HG03025 (cell line): ENCODE data around the gene SRBD1.
A peak's percentile ranks its signal among the peaks of the same experiment; 100 is the strongest.

Experiments used
- ATAC-seq: cut with Tn5 transposase; IDR thresholded peaks from one replicate; pipeline ENCODE4 v1.9.1; 2021; ENCODE audit warnings: mild to moderate bottlenecking, moderate library complexity; ENCODE audit not compliant: unreplicated experiment, low FRiP score

SRBD1 gene

DNA sequence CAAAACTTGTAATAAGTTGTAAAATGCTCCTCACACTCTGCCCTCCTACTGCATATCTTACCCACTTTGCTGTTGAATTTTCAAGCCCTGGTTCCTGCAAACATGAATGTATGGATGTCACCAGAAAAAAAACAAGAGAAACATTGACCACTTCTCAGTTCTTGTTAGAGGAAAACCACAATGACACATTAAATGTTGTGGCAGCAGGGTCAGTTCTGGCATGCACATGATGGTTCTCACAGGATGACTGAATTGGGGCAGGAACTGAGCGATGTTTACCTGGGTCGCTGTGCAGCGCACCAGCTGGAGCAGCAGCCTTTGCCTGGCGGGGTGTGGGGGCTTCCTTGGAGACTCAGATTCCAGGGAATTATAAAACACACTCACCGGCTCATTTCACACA lies 26.4 kb upstream of the SRBD1 start:
- ATAC-seq: no peak

DNA sequence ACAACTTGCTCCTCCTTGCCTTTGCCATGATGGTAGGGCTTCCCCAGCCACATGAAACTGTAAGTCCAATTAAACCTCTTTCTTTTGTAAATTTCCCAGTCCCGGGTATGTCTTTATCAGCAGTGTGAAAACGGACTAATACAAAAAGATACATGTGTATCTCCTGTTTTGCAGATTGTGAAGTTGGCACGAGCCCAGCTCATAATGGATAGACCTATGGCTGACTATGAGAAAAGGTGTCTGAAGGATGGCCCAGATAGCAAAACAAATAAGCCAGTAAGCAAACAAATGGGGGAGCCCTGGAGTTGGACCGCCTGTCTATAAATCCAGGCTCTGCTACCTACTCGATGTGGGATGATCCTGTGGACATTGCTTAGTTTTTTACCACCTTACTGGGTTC lies 24.9 kb upstream of the SRBD1 start:
- ATAC-seq: no peak

DNA sequence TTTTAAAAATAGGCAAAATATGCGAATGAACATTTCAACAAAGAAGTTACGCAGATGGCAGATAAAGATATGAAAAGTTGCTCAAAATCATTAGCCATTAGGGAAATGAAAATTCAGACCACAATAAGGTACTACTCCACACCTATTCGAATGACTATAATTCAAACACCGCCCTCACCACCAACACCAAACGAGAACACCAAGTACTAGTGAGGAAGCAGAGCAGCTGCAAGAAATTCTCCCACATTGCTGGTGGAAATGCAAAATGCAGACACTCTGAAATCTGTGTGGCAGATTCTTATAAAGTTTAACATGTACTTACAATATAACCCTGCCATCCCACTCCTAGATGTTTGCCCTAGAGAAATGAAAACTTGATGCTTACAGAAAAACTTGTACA lies 23.2 kb upstream of the SRBD1 start:
- ATAC-seq: no peak

DNA sequence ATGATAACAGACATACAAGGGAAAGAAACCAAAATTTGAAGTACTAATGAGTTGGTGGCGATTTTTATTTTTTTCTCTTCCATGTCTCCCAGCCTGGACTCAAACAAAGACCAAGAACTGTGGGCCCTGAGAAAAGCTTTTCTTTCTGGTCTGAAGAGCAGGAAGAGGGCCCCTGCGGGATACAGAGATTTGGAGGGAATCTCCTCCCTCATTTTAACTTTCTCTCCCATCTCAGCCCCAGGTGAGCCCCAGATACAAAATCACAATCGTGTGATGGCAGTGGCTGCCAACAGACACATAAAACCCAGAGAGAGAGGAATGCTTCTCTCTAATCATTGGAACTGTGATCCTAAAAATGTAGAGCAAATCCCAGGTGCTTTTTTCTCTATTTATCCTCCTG lies 20.9 kb upstream of the SRBD1 start:
- no peak for ATAC-seq

DNA sequence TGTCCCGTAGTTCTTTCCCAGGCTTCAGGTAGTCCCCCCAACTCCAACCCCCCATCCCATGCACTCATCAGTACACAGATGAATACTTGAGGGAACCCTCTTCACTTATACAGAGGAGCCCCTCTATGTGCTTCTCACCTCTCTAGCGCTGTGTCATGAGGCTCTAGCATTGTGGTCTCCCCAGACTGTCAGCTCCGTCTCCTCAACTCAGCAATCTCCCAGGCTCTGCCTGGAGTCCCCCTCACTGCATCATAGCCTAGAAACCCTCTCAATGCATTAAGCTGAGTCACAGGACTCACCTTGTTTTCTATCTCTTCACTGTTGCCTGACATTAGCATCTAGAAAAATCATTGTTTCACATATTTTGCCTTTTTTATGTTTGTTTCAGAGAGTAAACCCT lies 20.3 kb upstream of the SRBD1 start:
- ATAC-seq: no peak

DNA sequence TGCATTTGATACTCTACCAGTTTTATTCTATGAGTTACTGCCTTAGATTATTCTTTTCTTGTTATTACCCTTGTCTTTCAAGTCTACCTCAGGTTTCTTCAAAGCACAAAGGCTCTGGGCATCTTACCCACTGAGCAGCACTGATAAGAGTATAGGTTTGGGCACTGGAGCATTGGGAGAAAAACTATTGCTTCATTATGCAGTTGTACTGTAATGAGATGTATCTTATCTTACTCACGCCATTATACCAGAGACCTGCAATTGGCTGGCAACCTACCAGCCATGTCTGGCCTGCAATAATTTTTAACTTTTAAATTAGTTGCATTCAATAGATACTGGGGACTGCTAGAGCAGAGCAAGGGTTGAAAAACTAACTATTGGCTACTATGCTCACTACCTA lies 18.9 kb upstream of the SRBD1 start:
- no peak for ATAC-seq

DNA sequence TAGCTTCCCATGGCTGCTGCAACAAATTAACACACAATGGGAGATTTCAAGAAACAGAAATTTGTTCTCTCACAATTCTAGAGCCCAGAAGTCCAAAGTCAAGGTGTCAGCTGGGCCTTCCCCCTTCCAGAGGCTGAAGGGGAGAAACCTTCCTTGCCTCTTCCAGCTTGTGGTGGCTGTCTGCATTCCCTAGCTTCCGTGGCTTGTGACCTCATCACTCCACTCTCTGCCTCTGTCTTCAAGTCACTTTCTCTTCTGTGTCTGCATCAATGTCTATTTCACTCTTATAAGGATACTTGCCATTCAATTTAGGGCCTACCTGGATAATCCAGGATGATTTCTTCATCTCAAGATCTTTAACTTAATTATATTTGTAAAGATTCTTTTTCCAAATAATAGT lies 16.8 kb upstream of the SRBD1 start:
- ATAC-seq: no peak

DNA sequence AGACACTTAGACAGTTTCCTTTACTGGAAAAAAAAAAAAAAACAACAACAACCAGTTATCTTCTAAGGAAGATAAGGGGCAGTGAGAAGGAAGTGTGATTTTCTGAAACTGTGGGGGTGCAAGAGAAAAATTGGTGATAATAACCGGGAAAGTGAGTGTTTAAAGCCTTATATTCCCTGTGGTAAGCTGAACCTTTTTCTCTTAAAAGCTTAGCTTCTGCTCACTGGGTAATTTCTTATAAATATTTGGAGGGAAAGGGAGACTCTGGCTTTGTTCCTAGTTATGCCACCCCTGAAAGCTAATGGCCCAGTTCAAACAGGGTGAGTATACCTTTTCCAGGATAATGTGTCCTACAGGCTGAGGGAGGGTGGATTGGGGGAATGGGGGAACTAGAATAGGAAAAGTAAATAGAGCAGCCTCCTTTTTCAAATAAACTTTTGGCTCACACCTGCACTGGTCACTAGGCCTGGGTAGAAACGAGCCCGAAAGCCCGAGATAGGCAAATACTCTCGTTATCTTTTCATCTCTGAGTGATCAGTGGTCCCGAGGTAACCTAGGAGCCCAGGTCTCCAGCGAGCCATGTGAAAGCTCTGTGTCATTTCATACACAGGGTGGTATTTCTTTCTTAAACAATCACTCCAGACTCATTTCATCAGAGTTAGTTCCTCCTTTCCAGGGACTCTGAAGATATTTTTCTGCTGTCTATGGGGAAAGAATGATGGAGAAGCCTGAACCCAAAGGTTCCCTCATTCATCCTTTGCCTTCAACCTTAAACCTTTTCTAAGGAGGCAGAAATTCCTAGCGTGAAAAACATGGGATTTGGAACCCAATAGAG lies 15.5 kb upstream of the SRBD1 start:
- no peak for ATAC-seq

DNA sequence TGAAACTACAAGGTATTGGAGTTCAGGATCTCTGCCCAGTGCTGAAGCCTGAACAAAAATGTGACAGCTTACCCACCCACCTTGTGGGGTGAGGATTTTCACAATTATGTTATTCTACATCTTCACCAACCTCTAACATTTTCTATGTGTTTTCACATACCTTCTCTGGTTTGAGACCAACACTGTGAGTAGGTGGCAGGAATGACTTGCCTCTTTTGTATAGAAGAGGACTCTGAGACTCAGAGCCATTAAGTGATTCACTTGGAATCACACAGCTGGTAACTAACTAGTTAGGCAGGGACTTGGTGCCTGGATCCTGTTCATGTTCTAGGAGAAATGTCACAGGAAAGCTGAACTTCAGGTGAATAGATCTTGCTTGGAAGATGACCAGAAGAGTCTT lies 14.8 kb upstream of the SRBD1 start:
- ATAC-seq: no peak

DNA sequence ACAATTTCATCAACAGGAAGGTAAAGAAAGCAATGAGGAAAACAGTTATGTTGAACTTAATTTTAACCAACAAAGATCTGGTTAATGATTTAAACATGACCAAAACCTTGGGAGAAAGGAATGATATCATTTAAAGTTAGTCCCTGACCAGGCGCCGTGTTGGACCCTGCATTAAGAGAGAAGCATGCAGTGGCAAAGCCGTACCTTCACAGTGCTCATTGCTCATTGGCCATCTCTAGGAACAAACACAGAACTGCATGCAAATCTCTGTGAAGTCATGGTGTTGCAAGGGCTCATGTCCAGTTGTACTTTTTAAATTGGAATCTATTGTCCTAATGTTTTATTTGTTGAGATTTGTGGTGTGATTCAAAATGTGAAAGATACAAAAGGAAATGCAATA lies 12.0 kb upstream of the SRBD1 start:
- ATAC-seq: no peak

DNA sequence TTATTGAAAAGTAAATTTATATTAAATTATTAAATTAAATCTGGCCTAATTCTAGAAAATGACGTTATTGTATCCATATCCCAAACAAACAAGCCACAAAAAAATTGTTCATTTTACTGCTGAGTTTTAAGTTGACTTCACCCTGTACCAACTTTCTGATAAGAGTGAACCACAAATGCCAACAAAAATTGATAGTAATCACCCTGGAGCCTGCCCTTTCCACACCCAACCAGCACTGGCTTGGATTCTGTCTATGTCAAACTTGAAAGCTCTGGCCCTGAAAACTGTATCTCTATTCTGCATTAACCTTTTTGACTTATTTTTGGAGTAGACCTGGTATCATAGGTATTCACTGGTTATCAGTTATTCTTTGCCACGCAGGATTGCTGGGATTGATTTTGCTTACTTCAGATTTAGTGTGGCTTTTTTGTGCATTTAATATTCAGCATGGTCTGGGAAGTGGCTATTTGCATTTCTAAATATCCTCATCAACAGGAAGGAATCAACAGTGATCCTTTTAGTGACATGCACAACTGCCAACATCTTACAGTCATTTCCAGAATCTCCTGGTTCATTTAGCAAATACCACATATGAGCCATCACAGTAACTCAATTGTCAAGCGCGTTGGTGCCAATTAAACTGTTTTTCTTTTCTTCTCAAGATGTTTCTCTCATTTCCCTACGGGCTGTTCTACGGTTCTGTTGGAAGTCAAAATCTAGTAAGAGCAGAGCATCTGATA lies 11.4 kb upstream of the SRBD1 start:
- ATAC-seq: no peak

DNA sequence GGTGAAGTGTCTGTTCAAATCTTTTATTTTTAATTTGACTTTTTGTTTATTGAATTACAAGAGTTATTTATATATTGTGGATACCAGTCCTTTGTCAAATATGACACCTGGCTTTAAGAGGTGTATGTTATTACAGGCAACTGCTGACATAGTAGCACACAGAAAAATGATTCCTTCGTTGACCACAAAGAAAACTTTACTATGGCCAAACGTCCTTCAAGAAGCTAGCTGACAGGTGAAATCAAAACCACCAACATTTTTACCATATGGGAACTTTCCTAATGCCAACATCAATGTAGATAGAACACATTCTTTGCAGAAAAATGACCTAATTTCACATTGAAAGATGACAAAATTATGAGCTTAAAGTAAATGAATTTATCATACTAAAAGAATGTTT lies 6.4 kb upstream of the SRBD1 start:
- ATAC-seq: no peak

DNA sequence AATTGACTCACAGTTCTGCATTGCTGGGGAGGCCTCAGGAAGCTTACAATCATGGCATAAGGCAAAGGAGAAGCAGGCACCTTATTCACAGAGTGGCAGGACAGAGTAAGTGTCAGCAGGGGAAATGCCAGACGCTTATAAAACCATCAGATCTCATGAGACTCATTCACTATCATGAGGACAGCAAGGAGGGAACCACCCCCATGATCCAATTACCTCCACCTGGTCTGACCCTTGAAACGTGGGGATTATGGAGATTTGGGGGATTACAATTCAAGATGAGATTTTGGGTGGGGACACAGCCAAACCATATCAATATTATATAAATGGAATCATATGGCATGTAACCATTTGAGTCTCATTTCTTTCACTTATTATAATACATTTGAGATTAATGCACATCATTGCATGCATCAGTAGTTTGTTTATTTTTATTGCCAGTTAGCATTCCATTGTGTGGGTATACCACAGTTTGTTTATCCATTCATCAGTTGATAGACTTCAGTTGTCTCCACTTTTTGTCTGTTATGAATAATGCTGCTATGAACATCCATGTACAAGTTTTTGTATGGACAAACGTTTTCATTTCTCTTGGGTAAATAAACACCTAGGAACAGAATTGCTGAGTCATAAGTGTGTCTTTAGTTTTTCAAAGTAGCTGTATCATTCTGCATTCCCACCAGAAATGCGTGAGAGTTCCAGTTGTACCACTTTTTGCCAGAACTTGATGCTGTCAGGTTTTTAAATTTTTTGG lies 5.8 kb upstream of the SRBD1 start:
- no peak for ATAC-seq

DNA sequence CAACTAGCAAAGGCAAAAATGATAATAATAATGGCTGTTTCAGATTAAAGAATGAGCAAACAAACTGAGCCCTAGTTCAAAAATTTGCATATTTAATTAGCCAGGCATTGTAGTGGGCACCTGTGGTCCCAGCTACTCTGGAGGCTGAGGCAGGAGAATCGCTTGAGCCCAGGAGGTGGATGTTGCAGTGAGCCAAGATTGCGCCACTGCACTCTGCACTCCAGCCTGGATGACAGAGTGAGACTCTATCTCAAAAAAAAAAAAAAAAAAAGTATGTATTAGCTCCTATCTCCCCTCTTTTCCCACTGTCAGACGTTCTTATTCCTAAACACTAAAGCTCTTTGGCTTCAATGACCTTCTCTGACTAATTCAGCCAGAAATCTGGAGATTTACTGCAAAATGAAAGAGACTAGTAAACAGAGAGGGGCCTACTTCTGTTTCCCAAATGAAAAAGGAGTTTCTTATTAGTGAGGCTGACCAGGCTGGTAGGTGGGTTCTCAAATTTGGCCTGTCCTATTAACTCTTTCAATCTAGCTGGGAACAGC lies 3.9 kb upstream of the SRBD1 start:
- ATAC-seq: no peak

DNA sequence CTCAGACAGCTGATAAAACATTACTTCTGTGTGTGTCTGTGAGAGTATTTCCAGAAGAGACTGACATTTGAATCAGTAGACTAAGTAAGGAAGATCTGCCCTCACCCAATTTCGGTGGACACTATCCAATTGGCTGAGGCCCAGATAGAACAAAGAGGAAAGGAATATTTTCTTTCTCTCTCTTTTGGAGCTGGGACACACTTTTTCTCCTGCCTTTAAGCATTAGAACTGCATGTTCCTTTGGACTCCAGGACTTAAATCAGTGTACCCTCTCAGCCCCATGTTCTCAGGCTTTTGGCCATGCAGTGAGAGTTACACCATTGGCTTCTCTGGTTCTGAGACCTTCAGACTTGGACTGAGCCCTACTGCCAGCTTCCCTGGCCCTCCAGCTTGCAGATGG lies 3.3 kb upstream of the SRBD1 start:
- ATAC-seq: no peak

DNA sequence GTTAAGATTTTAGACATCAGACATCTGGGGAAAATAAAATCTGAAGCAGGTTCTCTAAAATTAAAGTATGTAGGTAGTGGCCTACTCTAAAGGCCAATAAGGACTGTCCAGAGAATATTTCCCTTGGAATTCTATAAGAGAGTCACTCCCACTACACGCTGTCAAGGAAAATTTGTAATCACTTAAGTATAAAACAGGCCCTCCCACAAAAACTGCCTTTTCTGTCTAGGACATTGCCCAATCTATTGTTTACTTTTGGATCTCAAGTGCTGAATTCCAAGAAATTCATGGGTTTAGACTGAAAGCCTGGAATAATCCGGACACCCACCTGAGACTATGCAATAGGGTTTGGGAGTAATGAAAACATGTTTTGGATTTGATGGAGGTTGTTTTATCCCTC lies 1.7 kb upstream of the SRBD1 start:
- ATAC-seq: no peak

DNA sequence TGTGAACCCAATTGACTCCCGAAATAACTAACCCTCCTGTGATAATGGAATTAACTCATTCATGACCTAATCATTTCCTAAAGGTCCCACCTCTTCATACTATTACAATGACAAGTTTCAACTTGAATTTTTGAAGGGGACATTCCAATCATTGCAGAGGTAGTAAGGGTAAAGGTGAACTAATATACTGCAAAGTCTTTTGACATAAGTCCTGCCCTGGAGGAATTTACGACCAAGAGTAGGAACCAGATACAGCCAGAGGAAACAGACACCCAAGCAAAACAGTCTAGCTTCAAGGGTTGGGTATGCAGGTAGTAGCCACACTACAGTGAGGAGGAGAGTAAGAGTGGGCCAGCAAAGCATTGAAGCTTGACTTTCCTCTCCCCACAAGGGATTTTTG lies 1.2 kb upstream of the SRBD1 start:
- ATAC-seq: no peak

DNA sequence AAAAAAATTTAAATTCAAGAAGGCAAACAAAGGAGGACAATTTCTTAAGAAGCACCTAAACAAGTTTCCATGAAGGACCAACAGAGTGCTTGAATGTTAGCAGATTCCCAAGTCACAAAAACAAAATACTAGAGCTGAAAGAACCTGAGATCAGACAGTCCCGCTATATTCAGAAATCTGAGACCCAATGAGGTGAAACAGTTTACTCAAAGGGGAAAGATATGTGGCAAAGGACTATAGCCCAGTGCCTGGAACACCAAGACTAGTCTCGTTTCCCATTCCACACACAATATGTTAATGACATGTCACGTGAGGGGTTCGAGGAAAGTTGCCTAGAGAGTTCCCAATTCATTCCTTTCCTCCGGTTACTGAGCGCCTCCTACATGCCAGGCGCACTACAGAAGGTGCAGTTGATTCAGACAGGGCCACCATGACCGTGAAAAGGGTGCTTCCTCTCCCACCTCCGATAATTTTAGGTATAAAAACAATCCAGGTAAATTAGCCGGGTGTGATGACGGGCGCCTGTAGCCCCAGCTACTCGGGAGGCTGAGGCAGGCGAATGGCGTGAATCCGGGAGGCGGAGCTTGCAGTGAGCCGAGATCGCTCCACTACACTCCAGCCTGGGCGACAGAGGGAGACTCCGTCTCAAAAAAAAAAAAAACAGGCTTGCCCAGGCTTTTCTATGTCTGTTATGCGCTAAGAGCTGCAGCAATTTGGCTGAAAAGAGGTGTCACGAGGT lies 617 bp downstream of the SRBD1 start:
- peak; percentile 50 for ATAC-seq

DNA sequence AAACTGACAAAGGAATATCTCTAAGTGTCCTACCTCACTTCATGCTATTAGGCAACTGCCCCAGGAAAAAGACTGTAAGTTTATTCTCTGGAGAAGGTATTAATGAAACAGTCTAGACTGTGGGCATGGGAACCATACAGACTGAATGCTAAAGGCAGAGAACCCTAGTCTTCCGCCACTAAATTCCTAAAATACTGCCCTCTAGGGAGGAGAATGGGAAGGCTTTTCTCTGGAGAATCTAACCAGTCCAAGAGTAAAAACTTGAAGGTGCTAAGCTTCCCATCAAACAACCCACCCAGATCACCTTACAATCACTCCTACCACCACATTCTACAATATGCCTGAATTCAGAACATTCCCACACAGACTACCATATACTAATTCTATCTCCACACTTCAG lies 3.4 kb downstream of the SRBD1 start:
- ATAC-seq: no peak

DNA sequence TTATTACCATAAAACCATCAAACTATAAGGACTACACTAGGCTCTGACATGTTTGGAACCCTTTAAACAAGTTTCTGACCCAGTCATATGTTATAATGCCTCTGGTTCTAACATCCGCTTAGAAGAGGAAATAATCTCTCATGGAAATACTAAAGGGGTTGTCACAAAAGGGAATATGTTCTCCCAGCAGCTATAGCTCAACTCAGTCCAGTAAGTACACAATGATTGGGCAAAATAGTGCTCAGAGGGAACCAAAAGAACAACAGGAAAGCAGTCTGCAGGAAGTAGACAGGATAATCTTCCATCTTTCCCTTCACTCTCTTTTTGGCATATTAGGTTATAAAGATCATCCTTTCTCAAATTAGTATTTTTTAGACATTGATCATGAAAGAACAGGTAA lies 4.3 kb downstream of the SRBD1 start:
- no peak for ATAC-seq

DNA sequence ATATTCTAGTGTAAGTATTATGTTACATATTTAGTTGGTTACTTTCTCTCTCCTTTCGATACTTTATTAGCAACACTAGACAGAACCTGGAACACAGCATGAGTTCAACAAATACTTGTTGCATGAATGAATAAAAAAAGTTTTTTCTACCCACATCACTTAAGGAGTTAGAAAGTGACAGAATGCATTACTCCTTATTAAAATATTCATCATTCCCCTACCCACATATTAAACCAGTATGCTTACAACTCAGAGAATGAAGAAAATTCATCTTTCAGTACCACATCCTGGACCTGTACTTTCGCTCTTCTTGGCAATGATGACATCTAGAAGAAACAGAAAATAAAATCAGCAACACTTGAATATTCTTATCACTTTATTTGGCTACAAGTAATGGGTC lies 6.0 kb downstream of the SRBD1 start:
- no peak for ATAC-seq
